ENCODE measurements around the gene PDE6D.

PDE6D gene

GRCh38 chr2:231684314-231685223, 96.5 kb downstream of the PDE6D start:
- H3K27ac ChIP-seq: no peak overlapping the region
- no peak for TF ChIP-seq CTCF (conservative IDR thresholded peaks at IDR 0.05)

- no peak for TF ChIP-seq CTCF (conservative IDR thresholded peaks at IDR 0.05)
Observed at GRCh38 chr2:231683292-231684235, 97.5 kb downstream of the PDE6D start.

GRCh38 chr2:231682603-231683291, 98.3 kb downstream of the PDE6D start:
- H3K27ac ChIP-seq: no peak overlapping the region
- TF ChIP-seq CTCF (conservative IDR thresholded peaks at IDR 0.05): no peak

More at GRCh38 chr2:231683292-231684235, 97.5 kb downstream of the PDE6D start:
- H3K27ac ChIP-seq: no peak overlapping the region

Measured in VCaP (cell line).